OCI-LY7 (cell line): ENCODE data around the gene SMAD6. TPM values are rescaled to one million over a fixed set of nuclear protein-coding genes. Genes with fewer than 3 reads are reported as not detected.

Source experiments
- BruUV-seq: library from RNA; stranded (reverse); fragments of 400-500 nt; replicated peaks from 2 replicates; lab custom pipeline; 2021; lab: Mats Ljungman, UMichigan
- CTCF ChIA-PET: fragments of 300-600 bp; sonication (Branson Sonifier 250); formaldehyde crosslinking; loops from one replicate; lab custom pipeline; 2022; ENCODE audit warnings: antibody characterized with exemption; ENCODE audit not compliant: unreplicated experiment; lab: Charles Lee
- POLR2A ChIA-PET: fragments of 300-600 bp; sonication (Branson Sonifier 250); formaldehyde crosslinking; loops from one replicate; lab custom pipeline; 2022; ENCODE audit warnings: antibody characterized with exemption; lab: Charles Lee
- DNase-seq: peaks from one replicate; pipeline ENCODE4 v3.0.0-alpha.2; 2015; ENCODE audit warnings: low spot score
- H2AFZ ChIP-seq: fragments of 200-600 bp; sonication (generic), shearing (Covaris generic); 2 replicates; pipeline ENCODE4 v1.6.1; 2014; ENCODE audit warnings: mild to moderate bottlenecking, antibody characterized with exemption, low read length, moderate library complexity
- H3K27ac ChIP-seq: fragments of 200-600 bp; sonication (generic); 2 replicates; pipeline ENCODE4 v1.5.1; 2014; ENCODE audit warnings: mixed run types, low read depth, mild to moderate bottlenecking, moderate library complexity, low read length, inconsistent platforms; ENCODE audit not compliant: poor library complexity, severe bottlenecking
- H3K36me3 ChIP-seq: fragments of 200-600 bp; sonication (generic); 2 replicates; pipeline ENCODE4 v1.6.1; 2014; ENCODE audit warnings: mild to moderate bottlenecking, antibody characterized with exemption, low read length, moderate library complexity, mixed read lengths; ENCODE audit not compliant: insufficient read depth
- H3K4me1 ChIP-seq: fragments of 200-600 bp; sonication (generic); 2 replicates; pipeline ENCODE4 v1.5.1; 2014; ENCODE audit warnings: mild to moderate bottlenecking, low read length; ENCODE audit not compliant: insufficient read depth, poor library complexity, severe bottlenecking
- H3K4me2 ChIP-seq: fragments of 200-600 bp; sonication (generic); 2 replicates; pipeline ENCODE4 v1.6.1; 2014; ENCODE audit warnings: mild to moderate bottlenecking, low read length
- H3K4me3 ChIP-seq: fragments of 200-600 bp; sonication (generic); 2 replicates; pipeline ENCODE4 v1.5.1; 2014; ENCODE audit warnings: mild to moderate bottlenecking, low read depth, low read length; ENCODE audit not compliant: poor library complexity, severe bottlenecking
- H3K79me2 ChIP-seq: fragments of 200-600 bp; sonication (generic); 2 replicates; pipeline ENCODE4 v1.6.1; 2016; ENCODE audit warnings: low read depth, mild to moderate bottlenecking, low read length, moderate library complexity, mixed read lengths; ENCODE audit not compliant: insufficient read depth
- H3K9me2 ChIP-seq: fragments of 200-600 bp; sonication (generic); 2 replicates; pipeline ENCODE4 v1.6.1; 2016; ENCODE audit warnings: mild to moderate bottlenecking, low read length, mixed read lengths; ENCODE audit not compliant: insufficient read depth
- H3K9me3 ChIP-seq: fragments of 200-600 bp; sonication (generic); 2 replicates; pipeline ENCODE4 v1.6.1; 2014; ENCODE audit warnings: mild to moderate bottlenecking, mixed run types, low read length, mixed read lengths
- H4K20me1 ChIP-seq: fragments of 200-600 bp; sonication (generic); 2 replicates; pipeline ENCODE4 v1.6.1; 2014; ENCODE audit warnings: mild to moderate bottlenecking, antibody characterized with exemption, low read length, moderate library complexity, mixed read lengths; ENCODE audit not compliant: insufficient read depth
- CTCF ChIP-seq: fragments of 200-600 bp; sonication (generic); conservative IDR thresholded peaks from 2 replicates; pipeline ENCODE4 v1.5.1; 2014; ENCODE audit warnings: mild to moderate bottlenecking, antibody characterized with exemption, low read length, moderate library complexity, mixed read lengths
- EZH2phosphoT487 ChIP-seq: fragments of 200-600 bp; sonication (generic); IDR thresholded peaks from 2 replicates; pipeline ENCODE4 v1.6.1; 2018; ENCODE audit warnings: low read depth, borderline replicate concordance, mild to moderate bottlenecking, mixed run types, antibody characterized with exemption, low read length, moderate library complexity, mixed read lengths
- intact Hi-C: fragments of 100-400 bp; cut with micrococcal nuclease; formaldehyde crosslinking; loops from one replicate; pipeline ENCODE4 v1.10.0; 2022; ENCODE audit not compliant: unreplicated experiment
- total RNA-seq, 2 experiments: library from RNA; depleted of rRNA in 1 of 2; stranded (reverse); fragments of >200 nt in 1 of 2; shearing (Covaris generic) in 1 of 2; gene quantifications; 2 replicates each; pipeline ENCODE4 v1.2.3, GENCODE V29; 2014 to 2022

Gene SMAD6
- total RNA-seq, 2 experiments from 2014 or later: 14.6 to 16.1 TPM

- TF ChIP-seq CTCF: no peak
- no peak for TF ChIP-seq EZH2phosphoT487
- DNase-seq: no peak
- H3K4me3 ChIP-seq: no peak overlapping the region
- peaks cover 14% of the 10 kb centered on the region for H3K9me3 ChIP-seq
- CTCF ChIA-PET: no interaction called here
- H3K4me1 ChIP-seq: peaks cover 11% of the 10 kb centered on the region
- no peaks in the 10 kb centered on the region for H4K20me1 ChIP-seq
- BruUV-seq: no TSS peak
- no peaks in the 10 kb centered on the region for H3K9me2 ChIP-seq
- H2AFZ ChIP-seq: no peak overlapping the region
- H3K4me2 ChIP-seq: no peak overlapping the region
- POLR2A ChIA-PET: no interaction called here
- peaks cover 14% of the 10 kb centered on the region for H3K36me3 ChIP-seq
- H3K79me2 ChIP-seq: no peaks in the 10 kb centered on the region
- intact Hi-C loops: no loop called here
- H3K27ac ChIP-seq: no peak overlapping the region
These were observed 51.8 kb downstream of the SMAD6 start for GRCh38 chr15:66753687-66754377.

GRCh38 chr15:66754789-66755188 is 52.8 kb downstream of the SMAD6 start:
- Histone ChIP-seq H3K4me3 (no peak overlapping the region), H3K4me1 (peaks cover 11% of the 10 kb centered on the region), H3K27ac (no peak overlapping the region), H2AFZ (no peak overlapping the region), H3K36me3 (peaks cover 14% of the 10 kb centered on the region), H3K9me3 (peaks cover 14% of the 10 kb centered on the region), H3K4me2 (no peak overlapping the region), H4K20me1 (no peaks in the 10 kb centered on the region), H3K9me2 (no peaks in the 10 kb centered on the region), H3K79me2 (no peaks in the 10 kb centered on the region)
- intact Hi-C loops: no loop called here
- ChIA-PET POLR2A (no interaction called here), CTCF (no interaction called here)
- no TSS peak for BruUV-seq
- TF ChIP-seq EZH2phosphoT487 (no peak), CTCF (no peak)
- no peak for DNase-seq

- ChIA-PET CTCF (no interaction called here), POLR2A (no interaction called here)
- no peak overlapping the region for H3K4me3 ChIP-seq
- H3K9me3 ChIP-seq: peaks cover 14% of the 10 kb centered on the region
- H3K4me1 ChIP-seq: peaks cover 11% of the 10 kb centered on the region
- no peak overlapping the region for H3K27ac ChIP-seq
- TF ChIP-seq EZH2phosphoT487 (no peak), CTCF (no peak)
- no peak overlapping the region for H3K4me2 ChIP-seq
- no peak for DNase-seq
- peaks cover 14% of the 10 kb centered on the region for H3K36me3 ChIP-seq
- no peaks in the 10 kb centered on the region for H3K79me2 ChIP-seq
- no peak overlapping the region for H2AFZ ChIP-seq
- no peaks in the 10 kb centered on the region for H3K9me2 ChIP-seq
- no peaks in the 10 kb centered on the region for H4K20me1 ChIP-seq
- intact Hi-C loops: no loop called here
- BruUV-seq: no TSS peak
These were observed 53.4 kb downstream of the SMAD6 start for GRCh38 chr15:66755298-66756068.
